HEK293 (cell line): ENCODE data around the gene NELFE.
A peak's percentile ranks its signal among the peaks of the same experiment; 100 is the strongest.

ENCODE experiments used
- BCL11A ChIP-seq: fragments of 450-650 bp; formaldehyde crosslinking; IDR thresholded peaks from 2 replicates; pipeline ENCODE4 v1.5.1; 2016; ENCODE audit warnings: low read depth, missing biosample characterization, missing genetic modification characterization
- GLIS2 ChIP-seq: fragments of 450-650 bp; formaldehyde crosslinking; IDR thresholded peaks from 2 replicates; pipeline ENCODE4 v1.5.1; 2016; ENCODE audit warnings: missing biosample characterization, missing genetic modification characterization
- WT1 ChIP-seq: fragments of 450-650 bp; formaldehyde crosslinking; IDR thresholded peaks from 2 replicates; pipeline ENCODE4 v1.5.1; 2016; ENCODE audit warnings: missing biosample characterization, missing genetic modification characterization
- ZBTB11 ChIP-seq: fragments of 450-650 bp; formaldehyde crosslinking; conservative IDR thresholded peaks from 2 replicates; pipeline ENCODE4 v1.5.1; 2016; ENCODE audit warnings: low read depth, missing biosample characterization, missing genetic modification characterization
- ZFP41 ChIP-seq: fragments of 450-650 bp; formaldehyde crosslinking; IDR thresholded peaks from 2 replicates; pipeline ENCODE4 v1.5.1; 2016; ENCODE audit warnings: missing biosample characterization, missing genetic modification characterization, borderline replicate concordance
- ZIC2 ChIP-seq: fragments of 450-650 bp; formaldehyde crosslinking; IDR thresholded peaks from 2 replicates; pipeline ENCODE4 v1.5.1; 2016; ENCODE audit warnings: missing biosample characterization, missing genetic modification characterization
- ZNF138 ChIP-seq: fragments of 450-650 bp; formaldehyde crosslinking; IDR thresholded peaks from 2 replicates; pipeline ENCODE4 v1.5.1; 2016; ENCODE audit warnings: missing biosample characterization, missing genetic modification characterization, borderline replicate concordance
- ZNF148 ChIP-seq: fragments of 450-650 bp; formaldehyde crosslinking; IDR thresholded peaks from 2 replicates; pipeline ENCODE4 v1.5.0; 2017; ENCODE audit warnings: missing biosample characterization, missing genetic modification characterization, borderline replicate concordance
- ZNF174 ChIP-seq: fragments of 450-650 bp; formaldehyde crosslinking; IDR thresholded peaks from 2 replicates; pipeline ENCODE4 v1.5.0; 2017; ENCODE audit warnings: missing biosample characterization, mild to moderate bottlenecking, missing genetic modification characterization
- ZNF202 ChIP-seq: fragments of 450-650 bp; formaldehyde crosslinking; IDR thresholded peaks from 2 replicates; pipeline ENCODE4 v1.5.1; 2016; ENCODE audit warnings: missing biosample characterization, missing genetic modification characterization, borderline replicate concordance
- ZNF214 ChIP-seq: fragments of 450-650 bp; formaldehyde crosslinking; IDR thresholded peaks from 2 replicates; pipeline ENCODE4 v1.5.1; 2017; ENCODE audit warnings: missing biosample characterization, mild to moderate bottlenecking, missing genetic modification characterization, borderline replicate concordance
- ZNF26 ChIP-seq: fragments of 450-650 bp; formaldehyde crosslinking; IDR thresholded peaks from 2 replicates; pipeline ENCODE4 v1.5.1; 2016; ENCODE audit warnings: missing biosample characterization, missing genetic modification characterization
- ZNF335 ChIP-seq: fragments of 450-650 bp; formaldehyde crosslinking; conservative IDR thresholded peaks from 2 replicates; pipeline ENCODE4 v1.5.1; 2016; ENCODE audit warnings: missing biosample characterization, missing genetic modification characterization
- ZNF391 ChIP-seq: fragments of 450-650 bp; formaldehyde crosslinking; IDR thresholded peaks from 2 replicates; pipeline ENCODE4 v1.5.1; 2016; ENCODE audit warnings: low read depth, missing biosample characterization, missing genetic modification characterization, borderline replicate concordance
- ZNF571 ChIP-seq: fragments of 450-650 bp; formaldehyde crosslinking; IDR thresholded peaks from 2 replicates; pipeline ENCODE4 v1.5.0; 2017; ENCODE audit warnings: missing biosample characterization, missing genetic modification characterization
- ZNF580 ChIP-seq: fragments of 450-650 bp; formaldehyde crosslinking; IDR thresholded peaks from 2 replicates; pipeline ENCODE4 v1.5.1; 2016; ENCODE audit warnings: missing biosample characterization, missing genetic modification characterization
- ZNF610 ChIP-seq: fragments of 450-650 bp; formaldehyde crosslinking; IDR thresholded peaks from 2 replicates; pipeline ENCODE4 v1.5.1; 2016; ENCODE audit warnings: missing biosample characterization, missing genetic modification characterization, borderline replicate concordance
- ZNF843 ChIP-seq: fragments of 450-650 bp; formaldehyde crosslinking; IDR thresholded peaks from 2 replicates; pipeline ENCODE4 v1.5.1; 2016; ENCODE audit warnings: missing biosample characterization, missing genetic modification characterization

The NELFE gene

GRCh38 chr6:31970604-31971271 is 12.0 kb upstream of the NELFE start (continued):
- no peak for TF ChIP-seq BCL11A (tag by site-specific recombination)
- no peak for TF ChIP-seq ZFP41 (tag by site-specific recombination)
- TF ChIP-seq ZNF335 (tag by site-specific recombination) = no peak
- TF ChIP-seq ZNF610 = no peak
- TF ChIP-seq ZNF391 = no peak
- TF ChIP-seq ZBTB11 = no peak
- TF ChIP-seq ZIC2 = 0 out of 2 replicates have a peak, but pooled peaks have one; percentile 33
- TF ChIP-seq WT1 (tag by site-specific recombination) = 0 out of 2 replicates have a peak, but pooled peaks have one; percentile 17
- TF ChIP-seq GLIS2 (tag by site-specific recombination) = peak; percentile 54
- TF ChIP-seq ZNF580 (tag by site-specific recombination) = no peak
- TF ChIP-seq ZNF214 (tag by site-specific recombination) = no peak
- no peak for TF ChIP-seq ZNF148 (tag by site-specific recombination)
- TF ChIP-seq ZNF571 = no peak
- TF ChIP-seq ZNF174 = no peak
- no peak for TF ChIP-seq ZNF138 (tag by site-specific recombination)
- TF ChIP-seq ZNF202 (tag by site-specific recombination) = no peak
- no peak for TF ChIP-seq ZNF843 (tag by site-specific recombination)
- no peak for TF ChIP-seq ZNF26
- TF ChIP-seq, all 188 proteins: peak for 13
